GM10248 (cell line): ENCODE data around the gene PDZRN3.
A peak's percentile ranks its signal among the peaks of the same experiment; 100 is the strongest.

ENCODE experiments used
- CTCF ChIA-PET: fragments of 300-600 bp; sonication (Branson Sonifier 250); formaldehyde crosslinking; extraction: SDS; loops from one replicate; lab custom pipeline; 2021; ENCODE audit warnings: antibody characterized with exemption; lab: Yijun Ruan, JAX
- POLR2A ChIA-PET: fragments of 350-650 bp; sonication (Branson Sonifier 250); formaldehyde crosslinking; extraction: SDS; loops from one replicate; lab custom pipeline; 2020; ENCODE audit warnings: antibody characterized with exemption; lab: Yijun Ruan, JAX
- DNase-seq: peaks from one replicate; pipeline ENCODE4 v3.0.0; 2012; ENCODE audit errors: extremely low spot score
- CTCF ChIP-seq: IDR thresholded peaks from 2 replicates; pipeline ENCODE4 v1.5.1; 2012; ENCODE audit warnings: mild to moderate bottlenecking, low read depth; ENCODE audit errors: extremely low read depth, missing control alignments, control extremely low read depth

Gene PDZRN3

DNA sequence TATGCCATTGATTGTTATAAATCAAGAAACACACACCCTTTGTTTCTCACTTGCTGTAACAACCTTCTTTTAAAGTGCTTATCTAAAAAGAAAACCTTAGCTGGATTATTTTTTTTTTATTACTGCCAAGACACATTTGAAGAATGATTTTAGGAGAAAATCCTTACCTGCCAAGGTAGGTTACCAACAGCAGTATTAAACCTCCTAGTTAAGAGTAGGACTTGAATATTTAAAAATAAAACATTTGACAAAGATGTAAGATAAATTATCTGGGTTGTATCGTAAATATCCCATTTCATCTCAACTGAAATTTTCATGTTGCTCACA is 192.1 kb downstream of the PDZRN3 start:
- DNase-seq = no peak
- CTCF ChIA-PET = interaction anchor here (1.6 to 3.8 kb wide), 5 partner anchors 11 to 36 kb away, joined by 3 to 22 read pairs (median 4); no protein-coding TSS in a partner anchor
- POLR2A ChIA-PET = no interaction called here
- TF ChIP-seq CTCF = no peak

GRCh38 chr3:73432023-73432705 is 192.6 kb downstream of the PDZRN3 start:
- DNase-seq = peak; percentile 53
- peak; percentile 56 for TF ChIP-seq CTCF
- ChIA-PET CTCF (interaction anchor here (0.6 to 3.8 kb wide), 12 partner anchors 11 to 330 kb away, joined by 3 to 22 read pairs (median 4); no protein-coding TSS in a partner anchor), POLR2A (no interaction called here)

DNA sequence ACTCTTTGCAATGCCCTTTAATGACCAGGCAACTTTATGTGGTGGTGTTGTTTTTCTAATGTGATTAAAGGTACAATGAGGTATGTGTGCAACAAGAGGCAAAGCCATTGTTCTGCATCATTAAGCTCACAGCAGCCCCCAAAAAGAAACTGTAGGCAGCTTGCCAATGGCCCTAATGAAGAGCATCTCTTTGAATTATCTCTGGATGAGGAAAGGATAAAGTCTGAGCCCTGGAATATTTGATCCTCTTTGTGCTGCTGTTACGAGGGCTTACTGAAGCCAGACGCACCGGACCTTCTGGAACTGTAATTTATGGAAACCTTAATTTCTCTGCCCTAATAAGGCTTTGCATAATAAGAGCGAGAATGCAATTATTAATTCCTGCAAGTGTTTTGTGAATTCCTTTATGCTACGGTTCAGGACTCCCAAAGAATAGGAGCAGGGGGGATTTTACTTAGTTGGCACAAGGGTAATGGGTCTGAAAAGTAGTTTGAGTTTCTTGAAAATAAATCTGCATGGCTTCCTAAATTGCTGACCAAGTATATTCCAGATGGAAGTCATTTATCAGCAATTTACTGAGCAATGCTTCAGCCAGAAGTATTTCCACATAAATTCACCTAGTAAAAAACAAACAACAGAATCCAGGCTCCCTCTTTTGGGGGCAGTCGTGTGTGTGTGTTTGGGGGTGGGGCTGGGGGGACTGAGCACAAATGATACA is 193.4 kb downstream of the PDZRN3 start:
- CTCF ChIA-PET = interaction anchor here (0.6 to 3.8 kb wide), 12 partner anchors 12 to 330 kb away, joined by 3 to 22 read pairs (median 4); no protein-coding TSS in a partner anchor
- TF ChIP-seq CTCF = no peak
- no peak for DNase-seq
- POLR2A ChIA-PET = no interaction called here

DNA sequence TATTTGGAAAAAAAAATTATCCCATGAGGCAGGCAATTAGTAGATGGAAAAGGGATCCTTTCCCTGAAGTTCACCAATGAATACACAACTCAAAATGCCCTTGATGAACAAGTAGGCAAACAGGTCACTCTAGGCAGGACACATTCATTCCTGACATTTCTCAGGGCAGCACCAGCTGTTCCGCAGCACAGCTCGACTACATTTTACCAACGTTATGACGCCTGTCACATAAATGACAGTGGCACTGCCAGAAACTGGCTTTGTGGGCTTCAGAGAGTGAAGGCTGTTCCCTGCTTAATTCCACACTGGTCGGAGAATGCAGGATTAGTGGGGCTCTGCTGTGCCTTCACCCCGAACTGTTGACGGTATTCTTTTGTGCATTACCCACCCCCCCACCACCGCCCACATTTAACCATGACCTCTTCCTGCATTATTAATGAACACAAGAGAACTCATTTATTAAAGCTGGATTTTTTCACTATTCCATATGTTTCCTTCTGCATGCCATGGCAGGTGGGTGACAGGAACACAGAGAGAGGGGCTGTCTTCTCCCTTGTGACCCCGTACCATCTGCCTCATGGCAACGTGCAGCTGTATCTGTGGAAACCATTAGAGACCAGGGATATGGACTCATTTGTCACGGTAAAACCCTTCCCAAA is 197.6 kb downstream of the PDZRN3 start:
- no peak for TF ChIP-seq CTCF
- CTCF ChIA-PET = interaction anchor here (1.3 to 2.2 kb wide), 4 partner anchors 11 to 81 kb away, joined by 3 to 6 read pairs (median 4); no protein-coding TSS in a partner anchor
- POLR2A ChIA-PET = no interaction called here
- no peak for DNase-seq

DNA sequence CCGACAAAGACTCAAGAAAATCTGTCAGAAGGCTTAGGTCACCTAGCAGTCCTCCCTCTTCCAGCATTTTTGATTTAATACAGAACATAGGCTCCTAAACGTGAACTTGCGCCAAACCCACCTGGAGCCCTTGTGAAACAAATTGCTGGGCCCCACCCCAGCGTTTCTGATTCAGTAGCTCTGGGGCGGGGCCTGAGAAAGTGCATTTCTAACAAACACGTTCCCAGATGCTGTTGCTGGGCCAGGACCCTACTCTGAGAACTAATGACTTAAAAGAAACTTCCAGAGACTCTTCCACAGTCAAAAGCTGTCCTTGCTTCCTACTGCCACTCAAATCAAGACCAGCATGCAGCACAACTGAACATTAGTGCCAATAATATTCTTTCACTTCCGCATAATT is 198.1 kb downstream of the PDZRN3 start:
- no peak for TF ChIP-seq CTCF
- ChIA-PET CTCF (interaction anchor here (1.3 to 2.2 kb wide), 4 partner anchors 12 to 82 kb away, joined by 3 to 6 read pairs (median 4); no protein-coding TSS in a partner anchor), POLR2A (no interaction called here)
- DNase-seq = no peak

DNA sequence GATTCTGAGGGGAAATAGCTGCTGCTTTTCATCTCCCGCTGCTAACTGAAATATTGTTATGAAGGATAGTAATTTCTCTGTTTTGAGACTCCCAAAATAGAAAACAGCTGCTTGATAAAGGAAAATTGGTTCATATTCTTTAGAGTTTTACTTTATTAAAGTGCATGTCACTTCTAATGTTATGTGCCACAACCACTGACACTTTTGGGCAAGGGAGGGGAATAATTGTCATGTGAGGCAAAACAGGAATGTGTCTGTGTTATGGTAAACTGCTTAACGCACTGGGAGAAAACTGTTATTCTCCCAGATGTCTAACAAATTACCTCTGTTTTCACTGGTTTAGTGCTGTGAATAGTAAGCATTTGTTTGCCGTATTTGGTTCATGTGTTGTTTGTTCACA is 201.6 kb downstream of the PDZRN3 start:
- POLR2A ChIA-PET = no interaction called here
- no peak for TF ChIP-seq CTCF
- no peak for DNase-seq
- CTCF ChIA-PET = interaction anchor here (0.7 kb wide), 1 partner anchor 11 kb away, joined by 3 read pairs; no protein-coding TSS in a partner anchor
